Endodermal cell (in vitro differentiated cells): Measurements from ENCODE around the gene STPG1. TPM values are rescaled to one million over a fixed set of nuclear protein-coding genes. Genes with fewer than 3 reads are reported as not detected.

ENCODE experiments used
- DNase-seq: peaks from one replicate; pipeline ENCODE4 v3.0.0-alpha.2; 2017
- H3K27ac ChIP-seq: 2 replicates; pipeline ENCODE4 v1.5.1; 2013; ENCODE audit warnings: mild to moderate bottlenecking, low read depth, low read length, moderate library complexity
- H3K27me3 ChIP-seq: 2 replicates; pipeline ENCODE4 v1.6.1; 2013; ENCODE audit warnings: mild to moderate bottlenecking, low read length, moderate library complexity; ENCODE audit not compliant: insufficient read depth, control insufficient read depth, poor library complexity, severe bottlenecking
- H3K36me3 ChIP-seq: 2 replicates; pipeline ENCODE4 v1.7.0; 2013; ENCODE audit warnings: mild to moderate bottlenecking, low read length, moderate library complexity; ENCODE audit not compliant: control insufficient read depth, insufficient read depth
- H3K4me1 ChIP-seq: one replicate; pipeline ENCODE4 v1.7.0; 2013; ENCODE audit warnings: low read length; ENCODE audit not compliant: control insufficient read depth, insufficient read depth
- H3K4me3 ChIP-seq: 2 replicates; pipeline ENCODE4 v1.5.1; 2013; ENCODE audit warnings: mild to moderate bottlenecking, low read length, moderate library complexity
- H3K9ac ChIP-seq: 2 replicates; pipeline ENCODE4 v1.6.1; 2013; ENCODE audit warnings: mild to moderate bottlenecking, low read length, moderate library complexity; ENCODE audit not compliant: poor library complexity, severe bottlenecking; ENCODE audit errors: extremely low read depth
- H3K9me3 ChIP-seq: 2 replicates; pipeline ENCODE4 v1.6.1; 2013; ENCODE audit warnings: mild to moderate bottlenecking, low read length, moderate library complexity; ENCODE audit not compliant: control insufficient read depth
- H3K27ac Mint-ChIP-seq: 2 replicates; pipeline ENCODE4 v1.8.0; 2020; ENCODE audit warnings: mixed read lengths
- H3K27me3 Mint-ChIP-seq: 2 replicates; pipeline ENCODE4 v1.8.0; 2021; ENCODE audit warnings: mild to moderate bottlenecking, mixed read lengths; ENCODE audit not compliant: insufficient read depth
- H3K36me3 Mint-ChIP-seq: 2 replicates; pipeline ENCODE4 v1.8.0; 2020; ENCODE audit warnings: low read depth, mixed read lengths
- H3K4me1 Mint-ChIP-seq: 2 replicates; pipeline ENCODE4 v1.8.0; 2020; ENCODE audit warnings: mixed read lengths
- H3K4me3 Mint-ChIP-seq: 2 replicates; pipeline ENCODE4 v1.8.0; 2020; ENCODE audit warnings: mild to moderate bottlenecking, moderate library complexity, mixed read lengths
- H3K9me3 Mint-ChIP-seq: 2 replicates; pipeline ENCODE4 v1.8.0; 2020; ENCODE audit warnings: mild to moderate bottlenecking, mixed read lengths
- CTCF ChIP-seq: fragments of 200-600 bp; sonication (generic); conservative IDR thresholded peaks from 2 replicates; pipeline ENCODE4 v1.5.0; 2021; ENCODE audit warnings: antibody characterized with exemption, mild to moderate bottlenecking
- WGBS, 2 experiments: methylation state at CpG; one replicate each; pipeline versions ENCODE4 v1.1.5 to v1.1.7; 2013; ENCODE audit warnings: missing lambda C conversion rate in 2 of 2, mixed read lengths in 1 of 2; ENCODE audit not compliant: insufficient coverage in 1 of 2, insufficient read length in 1 of 2; 5-methylcytosine and 5-hydroxymethylcytosine counted together
- total RNA-seq, 2 donors: library from RNA; stranded (reverse); fragmentation: NEBNext Ultra II Directional in 1 of 2; extraction: Animal tissue kit (Norgen Biotek cat#: 25700) in 1 of 2; gene quantifications; 2 replicates in 1 of 2; 3 replicates in 1 of 2; pipeline ENCODE4 v1.2.1, GENCODE V29; 2021

Gene STPG1
- total RNA-seq, 2 donors from 2014 or later = 16.6 to 16.9 TPM

DNA sequence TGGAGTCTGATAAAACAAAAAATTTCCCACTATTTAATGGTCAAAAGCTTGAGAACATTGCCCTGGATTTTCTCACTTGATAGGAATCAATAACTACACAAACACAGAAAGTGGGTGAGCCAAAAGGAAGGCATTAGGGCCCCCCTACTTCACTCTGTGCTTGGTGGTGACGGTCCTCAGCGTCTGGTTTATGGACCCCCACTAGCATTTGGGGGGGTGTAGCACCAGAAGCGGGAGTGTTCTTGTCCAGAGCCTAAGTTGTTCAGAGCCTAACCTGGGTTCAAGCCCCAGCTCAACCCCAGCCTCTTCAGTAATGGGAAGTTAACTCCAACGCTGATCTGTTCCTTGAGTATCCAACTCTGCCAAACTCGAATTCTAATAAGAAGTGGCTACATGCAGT, 33.1 kb downstream of the STPG1 start:
- Histone ChIP-seq H3K27me3 (no peaks in the 10 kb centered on the region), H3K9ac (no peak overlapping the region), H3K4me1 (peaks cover 8% of the 10 kb centered on the region), H3K4me3 (no peak overlapping the region), H3K9me3 (no peaks in the 10 kb centered on the region), H3K27ac (no peak overlapping the region), H3K36me3 (peaks cover 15% of the 10 kb centered on the region)
- no peaks in the 10 kb centered on the region for H3K9me3 Mint-ChIP-seq
- peaks cover 17% of the 10 kb centered on the region for H3K4me1 Mint-ChIP-seq
- DNase-seq = peak; percentile 20
- H3K27me3 Mint-ChIP-seq = no peaks in the 10 kb centered on the region
- peaks cover 26% of the 10 kb centered on the region for H3K36me3 Mint-ChIP-seq
- 98 to 100% methylated on average over 3 to 5 of the region's 5 CpGs for WGBS, 2 experiments
- no peak for TF ChIP-seq CTCF
- no peak overlapping the region for H3K27ac Mint-ChIP-seq
- H3K4me3 Mint-ChIP-seq = no peak overlapping the region

- no peak for TF ChIP-seq CTCF
- Mint-ChIP-seq H3K4me1 (peaks cover 24% of the 10 kb centered on the region), H3K27ac (no peak overlapping the region), H3K27me3 (no peaks in the 10 kb centered on the region), H3K9me3 (no peaks in the 10 kb centered on the region), H3K36me3 (peaks cover 26% of the 10 kb centered on the region), H3K4me3 (no peak overlapping the region)
- no peak overlapping the region for H3K27ac ChIP-seq
- H3K9me3 ChIP-seq = no peaks in the 10 kb centered on the region
- no peak overlapping the region for H3K4me3 ChIP-seq
- peaks cover 15% of the 10 kb centered on the region for H3K36me3 ChIP-seq
- H3K4me1 ChIP-seq = peaks cover 11% of the 10 kb centered on the region
- 83 to 92% methylated on average over 6 to 8 of the region's 8 CpGs for WGBS, 2 experiments
- H3K27me3 ChIP-seq = no peaks in the 10 kb centered on the region
- DNase-seq = peak; percentile 7
- no peak overlapping the region for H3K9ac ChIP-seq
Measured at GRCh38 chr1:24379733-24380315, 33.8 kb downstream of the STPG1 start.

GRCh38 chr1:24374891-24375786, 38.4 kb downstream of the STPG1 start:
- peak overlapping the region; percentile 13 for H3K4me3 ChIP-seq
- Mint-ChIP-seq H3K36me3 (peaks cover 16% of the 10 kb centered on the region), H3K4me3 (peak overlapping the region; percentile 11), H3K4me1 (peaks cover 34% of the 10 kb centered on the region), H3K27ac (peak overlapping the region; percentile 89), H3K27me3 (no peaks in the 10 kb centered on the region), H3K9me3 (no peaks in the 10 kb centered on the region)
- 70 to 71% methylated on average over 12 to 13 of the region's 13 CpGs for WGBS, 2 experiments
- peak; percentile 80 for DNase-seq
- peak overlapping the region; percentile 1 for H3K27ac ChIP-seq
- TF ChIP-seq CTCF = no peak
- peaks cover 7% of the 10 kb centered on the region for H3K4me1 ChIP-seq
- no peaks in the 10 kb centered on the region for H3K9me3 ChIP-seq
- no peaks in the 10 kb centered on the region for H3K27me3 ChIP-seq
- H3K9ac ChIP-seq = peak overlapping the region; percentile 32
- H3K36me3 ChIP-seq = peaks cover 7% of the 10 kb centered on the region
